GM21528 (cell line): ENCODE measurements around the gene ERN1.
"Not testable (repeated sequence)": the region's sequence is repeated elsewhere in the genome, so short reads cannot be mapped to it uniquely, and the experiment has no call there.

Experiments
- ATAC-seq: cut with Tn5 transposase; IDR thresholded peaks from one replicate; pipeline ENCODE4 v1.9.1; 2021; ENCODE audit warnings: mild to moderate bottlenecking, moderate library complexity; ENCODE audit not compliant: unreplicated experiment, low FRiP score

The ERN1 gene

GRCh38 chr17:64039106-64039400 is 90.9 kb downstream of the ERN1 start:
- ATAC-seq, result no peak

GRCh38 chr17:64038331-64039105 is 91.4 kb downstream of the ERN1 start:
- no peak for ATAC-seq

GRCh38 chr17:64037802-64038201 is 92.1 kb downstream of the ERN1 start:
- ATAC-seq, result no peak

DNA sequence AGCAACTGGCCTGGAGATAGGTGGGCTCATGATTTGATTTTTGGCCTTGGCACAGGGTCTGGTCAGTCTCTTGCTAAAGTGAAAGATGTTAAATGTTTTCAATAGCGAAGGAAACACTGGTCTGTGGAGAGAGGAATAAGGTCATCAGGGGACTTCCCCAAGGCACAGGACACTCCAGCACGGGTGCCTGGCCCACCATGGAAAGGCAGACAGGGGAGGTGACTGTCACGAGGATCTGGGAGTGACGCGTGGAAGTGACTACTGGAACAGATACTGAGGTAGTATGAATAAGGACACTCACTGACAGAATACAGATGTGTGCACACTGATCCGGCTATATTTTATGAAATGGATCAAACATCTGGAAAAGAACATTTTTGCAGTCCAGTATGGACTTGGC is 92.8 kb downstream of the ERN1 start:
- ATAC-seq, result no peak

- ATAC-seq, result no peak
Observed at GRCh38 chr17:64036198-64036922, 93.6 kb downstream of the ERN1 start.

GRCh38 chr17:64032081-64032480 is 97.9 kb downstream of the ERN1 start:
- ATAC-seq, result no peak

DNA sequence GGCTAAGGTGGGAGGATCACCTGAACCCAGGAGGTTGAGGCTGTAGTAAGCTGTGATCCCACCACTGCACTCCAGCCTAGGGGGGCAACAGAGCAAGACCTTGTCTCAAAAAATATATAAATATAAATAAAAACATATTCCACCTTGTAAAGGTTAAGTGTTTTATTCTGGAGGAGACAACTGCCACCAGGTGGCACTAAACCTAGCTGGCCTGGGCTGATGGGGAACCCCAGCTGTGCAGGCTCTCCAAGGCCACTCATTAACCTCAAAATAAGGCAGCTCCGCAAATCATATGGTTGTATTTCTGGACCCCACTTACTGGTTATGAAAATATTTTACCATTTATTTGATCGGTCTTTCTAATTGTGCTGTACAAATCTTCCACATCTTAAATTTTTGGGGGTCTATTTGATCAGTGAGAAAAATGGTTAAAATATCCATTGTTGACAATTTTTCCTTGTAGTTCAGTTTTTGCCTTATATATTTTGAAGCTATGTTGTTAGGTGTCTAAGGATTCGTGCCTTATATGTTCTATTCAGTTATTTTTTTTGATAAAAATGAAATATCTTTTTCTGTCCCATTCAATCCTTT is 101.0 kb downstream of the ERN1 start:
- ATAC-seq, result no peak

DNA sequence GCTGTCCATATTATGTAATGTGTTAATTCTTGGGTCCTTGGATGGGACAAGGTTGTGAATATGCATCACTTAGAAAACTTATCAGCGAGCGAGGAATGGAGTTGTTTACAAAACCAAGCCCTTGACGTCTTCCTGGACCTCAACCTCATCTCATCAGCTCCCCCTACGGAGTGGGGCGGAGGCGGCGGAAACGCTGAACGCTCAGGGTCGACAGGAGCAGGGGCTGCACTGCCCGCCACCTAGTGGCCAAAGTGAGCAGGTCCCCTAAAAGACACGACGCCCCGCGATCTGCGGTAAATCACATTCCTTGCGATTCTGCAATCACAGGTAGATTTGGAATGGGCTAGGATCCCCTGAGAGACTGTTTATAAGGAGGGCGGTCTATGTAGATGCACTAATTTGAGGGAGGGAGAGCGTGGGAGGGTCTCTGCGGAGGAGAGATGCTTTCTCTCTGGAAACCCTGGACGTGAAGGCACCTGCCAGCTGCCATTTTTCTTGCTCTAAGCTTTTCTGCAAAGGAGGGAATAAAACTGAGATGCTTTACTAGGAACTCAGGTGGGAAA is 104.1 kb downstream of the ERN1 start:
- peak; percentile 64 for ATAC-seq

DNA sequence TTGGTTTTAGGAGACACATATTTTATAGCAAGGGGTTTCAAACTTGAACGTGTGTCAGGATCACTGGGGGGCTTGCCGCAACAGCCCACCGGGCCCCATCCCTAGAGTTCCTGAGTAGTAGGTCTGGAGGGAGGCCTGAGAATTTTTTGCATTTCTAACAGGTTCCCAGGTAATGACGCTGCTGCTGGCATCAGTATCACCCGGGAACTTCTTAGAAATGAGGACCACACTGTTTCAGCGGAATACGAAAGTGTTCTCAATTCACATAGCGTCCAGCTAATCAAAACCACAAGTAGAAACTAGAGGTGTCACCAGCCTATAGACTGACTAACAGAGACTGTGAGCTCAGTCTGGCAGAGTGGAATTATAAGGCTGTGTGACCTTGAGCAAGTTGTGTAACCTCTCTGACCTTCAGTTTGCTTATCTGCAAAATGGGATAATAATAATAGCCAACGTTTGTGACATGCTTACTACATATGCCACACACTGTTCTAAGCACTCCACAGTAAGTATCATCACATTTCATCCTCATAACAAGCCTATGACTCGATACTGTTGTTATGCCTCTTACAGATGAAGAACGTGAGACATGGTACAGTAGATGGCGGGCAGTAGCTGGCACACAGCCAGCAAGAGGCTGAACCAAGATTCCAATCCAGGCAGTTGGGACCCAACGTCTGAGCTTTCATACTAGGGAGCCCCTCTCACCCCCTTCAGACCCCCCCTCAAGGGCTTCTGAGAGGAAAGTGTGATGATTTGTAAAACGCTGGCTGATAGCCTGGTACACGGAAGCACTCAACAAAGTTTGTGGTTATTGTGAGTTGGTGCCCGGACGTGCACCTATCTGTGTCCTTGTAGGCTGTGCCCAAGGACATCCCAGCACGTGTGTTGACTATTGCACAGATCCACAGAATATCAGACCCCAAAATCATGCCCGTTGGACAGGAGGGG is 104.9 kb downstream of the ERN1 start:
- no peak for ATAC-seq

DNA sequence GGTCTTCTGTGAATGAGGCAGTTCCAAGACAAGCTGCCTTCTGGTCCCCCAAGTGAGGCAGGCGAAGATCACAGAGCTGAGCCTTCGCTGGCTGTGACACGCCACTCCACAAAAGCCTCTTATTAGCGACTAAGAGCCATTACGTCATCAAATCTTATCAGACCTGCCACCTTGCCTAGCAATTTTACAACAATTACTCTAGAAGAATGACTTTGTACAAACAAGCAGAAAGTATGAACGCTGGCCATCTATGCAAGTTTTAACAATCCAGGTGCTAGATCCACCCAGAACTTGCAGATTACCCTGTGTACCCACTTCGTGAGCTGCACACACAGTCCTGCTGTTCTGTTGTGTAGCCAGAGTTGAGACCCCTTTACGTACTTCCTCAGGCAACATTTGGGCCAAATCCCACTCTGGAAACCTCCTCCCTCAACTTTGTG is 105.7 kb downstream of the ERN1 start:
- no peak for ATAC-seq

- ATAC-seq, result no peak
Observed at GRCh38 chr17:64022611-64023063, 107.3 kb downstream of the ERN1 start.

DNA sequence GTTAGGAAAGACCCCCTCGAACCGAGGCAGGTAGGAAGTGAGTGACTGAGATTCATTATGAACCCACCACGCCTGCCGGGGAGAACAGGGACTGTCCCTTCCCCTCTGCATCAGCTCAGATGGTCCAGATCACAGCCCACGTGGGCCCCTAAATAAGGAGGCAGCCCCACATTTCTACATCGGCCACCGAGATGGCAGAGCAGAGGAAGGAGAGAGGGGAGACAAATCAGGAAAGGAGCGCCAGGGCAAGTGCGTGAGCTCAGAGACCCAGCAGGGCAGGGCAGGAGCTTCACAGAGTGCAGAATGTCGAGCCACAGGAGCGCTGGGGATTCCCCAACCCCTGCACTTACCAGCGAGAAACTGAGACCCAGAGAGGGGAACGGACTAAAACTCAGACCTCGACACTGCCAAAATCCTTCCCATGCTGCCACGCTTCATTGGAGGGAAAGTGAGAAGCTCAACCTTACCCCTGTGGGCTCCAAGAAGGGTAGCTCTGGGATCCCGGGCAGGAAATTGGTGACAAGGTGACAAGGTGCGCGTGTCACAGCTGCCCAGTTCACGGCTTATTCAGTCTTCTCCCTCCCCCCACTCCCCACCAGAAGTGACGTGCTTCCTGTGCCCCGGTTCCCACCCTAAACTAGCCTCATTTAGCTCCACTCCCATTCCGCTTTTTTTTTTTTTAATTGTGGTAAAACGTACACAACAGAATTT is 109.7 kb downstream of the ERN1 start, which contains the start of gene ICAM2:
Gene ICAM2, minus strand, starts transcription at position 578 of the 711 bp plus-strand sequence. CDS start 13,942 bp downstream, outside the sequence.
- peak; percentile 71 for ATAC-seq

- ATAC-seq, result not testable (repeated sequence)
Observed at GRCh38 chr17:64019551-64019961, 110.4 kb downstream of the ERN1 start.

DNA sequence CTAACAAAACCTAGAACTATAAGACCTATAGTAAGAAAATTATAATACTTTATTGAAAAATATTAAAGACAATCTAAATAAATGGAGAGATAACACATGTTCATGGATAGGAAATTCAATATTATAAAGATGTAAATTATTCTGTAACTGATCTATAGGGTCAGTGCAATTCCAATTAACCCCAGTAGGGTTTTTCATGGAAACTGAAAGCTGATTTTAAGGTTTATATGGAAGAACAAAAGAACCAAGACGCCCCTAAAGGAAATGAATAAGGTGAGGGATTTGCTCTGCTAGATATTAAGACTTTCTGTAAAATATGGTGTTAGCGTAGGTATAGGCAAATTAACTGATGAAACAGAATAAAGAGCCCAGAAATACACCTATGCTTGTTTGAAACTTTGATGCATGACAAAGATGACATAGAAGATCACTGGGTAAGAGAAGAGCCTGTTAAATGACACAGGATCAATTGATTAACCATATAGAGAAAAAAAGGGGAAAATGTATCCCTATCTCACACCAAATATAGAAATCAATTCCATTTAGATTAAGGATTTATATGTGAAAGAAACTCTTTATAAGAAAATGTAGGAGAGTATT is 112.5 kb downstream of the ERN1 start:
- ATAC-seq, result no peak

DNA sequence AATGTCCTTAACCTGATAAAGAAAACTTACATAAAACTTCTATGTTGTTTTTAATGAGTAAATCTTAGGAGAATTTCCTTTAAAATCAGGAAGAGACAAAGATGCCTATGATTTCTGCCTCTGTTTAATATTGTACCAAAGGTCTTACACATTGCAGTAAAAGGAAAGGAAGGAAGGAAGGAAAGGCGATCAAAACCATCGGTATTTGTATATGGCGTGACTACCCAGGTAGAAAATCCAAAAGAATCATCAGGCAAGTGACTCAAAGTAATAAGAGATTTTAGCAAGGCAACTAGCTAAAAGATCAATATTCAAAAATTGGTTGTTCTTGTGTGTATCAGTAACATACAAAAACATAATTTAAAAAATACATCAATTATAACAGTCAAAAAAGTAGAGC is 113.0 kb downstream of the ERN1 start:
- ATAC-seq, result no peak

- ATAC-seq, result no peak
Observed at GRCh38 chr17:64016231-64016784, 113.6 kb downstream of the ERN1 start.

DNA sequence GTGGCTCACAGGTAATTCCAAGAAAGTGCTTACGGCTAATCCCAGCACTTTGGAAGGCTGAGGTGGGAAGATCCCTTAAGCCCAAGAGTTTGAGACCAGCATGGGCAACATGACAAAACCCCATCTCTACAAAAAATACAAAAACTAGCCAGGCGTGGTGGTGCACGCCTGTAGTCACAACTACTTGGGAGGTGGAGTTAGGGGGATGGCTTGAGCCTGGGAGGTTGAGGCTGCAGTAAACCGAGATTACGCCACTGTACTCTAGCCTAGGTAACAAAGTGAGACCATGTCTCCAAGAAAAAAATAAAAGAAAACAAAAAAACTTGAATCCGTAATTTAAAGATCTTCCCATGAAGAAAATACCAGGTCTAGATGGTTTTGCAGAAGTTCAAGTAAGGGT is 114.5 kb downstream of the ERN1 start:
- ATAC-seq, result no peak

- ATAC-seq, result no peak
Observed at GRCh38 chr17:64009571-64010402, 120.2 kb downstream of the ERN1 start.
